Measurements from ENCODE around the gene TMEM116. TPM values are rescaled to one million over a fixed set of nuclear protein-coding genes. Genes with fewer than 3 reads are reported as not detected.
"Not testable (repeated sequence)": the region's sequence is repeated elsewhere in the genome, so short reads cannot be mapped to it uniquely, and the experiment has no call there.

TMEM116 gene
- total RNA-seq, 3 donors from 2014 or later (not counting 1 experiment from before 2014, with no cell fraction given), result 6.5 to 10.2 (median 10.1) TPM

- Histone ChIP-seq H3K36me3 (ENCODE audit: control insufficient read depth, insufficient read depth, low read length) (no peaks in the 10 kb centered on the region), H3K4me1 (ENCODE audit: control insufficient read depth, insufficient read depth, low read length) (peaks cover 39% of the 10 kb centered on the region), H3K27me3 (ENCODE audit: control insufficient read depth, insufficient read depth, low read length) (no peaks in the 10 kb centered on the region), H3K4me3 (ENCODE audit: low read length) (no peak overlapping the region), H3K9me3 (ENCODE audit: control insufficient read depth, insufficient read depth, low read length) (no peaks in the 10 kb centered on the region), H3K27ac (ENCODE audit: low read length) (no peak overlapping the region)
- no peak overlapping the region for H3K27ac Mint-ChIP-seq
- no peaks in the 10 kb centered on the region for H3K36me3 Mint-ChIP-seq
- WGBS (ENCODE audit: insufficient coverage), result 97% methylated on average over 3 of the region's 4 CpGs
- H3K27me3 Mint-ChIP-seq (ENCODE audit: low read depth in 2 of 2), result no peaks in the 10 kb centered on the region
- no peaks in the 10 kb centered on the region for H3K9me3 Mint-ChIP-seq
- DNase-seq (no peak), ATAC-seq (no peak)
- H3K4me1 Mint-ChIP-seq, result peaks cover 37 to 58% of the 10 kb centered on the region in 2 donors
- intact Hi-C loops (cut with micrococcal nuclease), result loop anchor here (5.0 kb wide), 1 partner anchor 51 kb away; no protein-coding TSS in a partner anchor
- H3K4me3 Mint-ChIP-seq, result no peak overlapping the region
- no peak for TF ChIP-seq CTCF (IDR thresholded peaks at IDR 0.05)
These were observed 14.9 kb downstream of the TMEM116 start for GRCh38 chr12:111998015-111998414.

GRCh38 chr12:111997300-111997699, 15.7 kb downstream of the TMEM116 start:
- intact Hi-C loops (cut with micrococcal nuclease), result loop anchor here (5.0 kb wide), 1 partner anchor 50 kb away; no protein-coding TSS in a partner anchor
- Mint-ChIP-seq H3K9me3 (no peaks in the 10 kb centered on the region), H3K36me3 (no peaks in the 10 kb centered on the region), H3K27ac (peak overlapping the region in 1 of 2 donors; percentile 11), H3K4me3 (no peak overlapping the region), H3K4me1 (peaks cover 33 to 51% of the 10 kb centered on the region in 2 donors), H3K27me3 (ENCODE audit: low read depth in 2 of 2) (no peaks in the 10 kb centered on the region)
- H3K9me3 ChIP-seq (ENCODE audit: control insufficient read depth, insufficient read depth, low read length), result no peaks in the 10 kb centered on the region
- ATAC-seq (no peak), DNase-seq (peak in 1 of 2 donors; percentile 30)
- H3K4me1 ChIP-seq (ENCODE audit: control insufficient read depth, insufficient read depth, low read length), result peaks cover 42% of the 10 kb centered on the region
- no peaks in the 10 kb centered on the region for H3K36me3 ChIP-seq (ENCODE audit: control insufficient read depth, insufficient read depth, low read length)
- no peak overlapping the region for H3K4me3 ChIP-seq (ENCODE audit: low read length)
- H3K27ac ChIP-seq (ENCODE audit: low read length), result no peak overlapping the region
- no peak for TF ChIP-seq CTCF (IDR thresholded peaks at IDR 0.05)
- H3K27me3 ChIP-seq (ENCODE audit: control insufficient read depth, insufficient read depth, low read length), result no peaks in the 10 kb centered on the region
- WGBS (ENCODE audit: insufficient coverage), result 94% methylated on average over 2 of the region's 2 CpGs

- Histone ChIP-seq H3K36me3 (ENCODE audit: control insufficient read depth, insufficient read depth, low read length) (no peaks in the 10 kb centered on the region), H3K4me3 (ENCODE audit: low read length) (no peak overlapping the region), H3K4me1 (ENCODE audit: control insufficient read depth, insufficient read depth, low read length) (peaks cover 42% of the 10 kb centered on the region), H3K9me3 (ENCODE audit: control insufficient read depth, insufficient read depth, low read length) (no peaks in the 10 kb centered on the region), H3K27ac (ENCODE audit: low read length) (no peak overlapping the region), H3K27me3 (ENCODE audit: control insufficient read depth, insufficient read depth, low read length) (no peaks in the 10 kb centered on the region)
- no peak for TF ChIP-seq CTCF (IDR thresholded peaks at IDR 0.05)
- 89% methylated on average over 1 of the region's 1 CpG for WGBS (ENCODE audit: insufficient coverage)
- ATAC-seq, result no peak
- intact Hi-C loops (cut with micrococcal nuclease), result loop anchor here (5.0 kb wide), 1 partner anchor 49 kb away; no protein-coding TSS in a partner anchor
- Mint-ChIP-seq H3K4me3 (no peak overlapping the region), H3K4me1 (peaks cover 37 to 48% of the 10 kb centered on the region in 2 donors), H3K9me3 (no peaks in the 10 kb centered on the region), H3K36me3 (no peaks in the 10 kb centered on the region), H3K27me3 (ENCODE audit: low read depth in 2 of 2) (no peaks in the 10 kb centered on the region), H3K27ac (no peak overlapping the region)
- DNase-seq, result no peak
These were observed 17.0 kb downstream of the TMEM116 start for GRCh38 chr12:111995782-111996480.

- not testable (repeated sequence) for ATAC-seq; H3K27me3 ChIP-seq (ENCODE audit: control insufficient read depth, insufficient read depth, low read length); H3K9me3 ChIP-seq (ENCODE audit: control insufficient read depth, insufficient read depth, low read length); H3K36me3 ChIP-seq (ENCODE audit: control insufficient read depth, insufficient read depth, low read length); H3K27me3 Mint-ChIP-seq (ENCODE audit: low read depth in 2 of 2); H3K9me3 Mint-ChIP-seq; H3K36me3 Mint-ChIP-seq
- Histone ChIP-seq H3K4me3 (ENCODE audit: low read length) (peak overlapping the region; percentile 12), H3K27ac (ENCODE audit: low read length) (peak overlapping the region; percentile 39), H3K4me1 (ENCODE audit: control insufficient read depth, insufficient read depth, low read length) (peaks cover 36% of the 10 kb centered on the region)
- Mint-ChIP-seq H3K4me1 (peaks cover 31 to 41% of the 10 kb centered on the region in 2 donors), H3K4me3 (peak overlapping the region; percentile 90), H3K27ac (peak overlapping the region; percentile 82 to 85)
- intact Hi-C loops (cut with micrococcal nuclease), result loop anchor here (5.0 kb wide), 1 partner anchor 47 kb away; no protein-coding TSS in a partner anchor
- DNase-seq, result peak in 1 of 2 donors; percentile 67
- 28% methylated on average over 17 of the region's 17 CpGs for WGBS (ENCODE audit: insufficient coverage)
These were observed 18.5 kb downstream of the TMEM116 start for GRCh38 chr12:111994211-111995111.
